T-helper 1 cell treated with Interleukin-12 subunit alpha and Interleukin-12 subunit beta and Interleukin-4 antibody, amounts not matched to agents 30 μg/mL and 1 μg/mL, for 36 hours (primary cell): Measurements from ENCODE around the gene AP1S3.

ENCODE experiments used
- H3K27ac Mint-ChIP-seq: one replicate; pipeline ENCODE4 v1.8.0; 2021; ENCODE audit warnings: mild to moderate bottlenecking, mixed read lengths
- H3K27me3 Mint-ChIP-seq: one replicate; pipeline ENCODE4 v1.8.0; 2021; ENCODE audit warnings: low read depth, mixed read lengths
- H3K36me3 Mint-ChIP-seq: one replicate; pipeline ENCODE4 v1.8.0; 2021; ENCODE audit warnings: low read depth, mixed read lengths
- H3K4me1 Mint-ChIP-seq: one replicate; pipeline ENCODE4 v1.8.0; 2021; ENCODE audit warnings: low read depth, mixed read lengths
- H3K4me3 Mint-ChIP-seq: one replicate; pipeline ENCODE4 v1.8.0; 2021; ENCODE audit warnings: mild to moderate bottlenecking, moderate library complexity, mixed read lengths
- H3K9me3 Mint-ChIP-seq: one replicate; pipeline ENCODE4 v1.8.0; 2021; ENCODE audit warnings: mixed read lengths

AP1S3 gene

GRCh38 chr2:223744580-223744979 is 92.8 kb downstream of the AP1S3 start:
- H3K36me3 Mint-ChIP-seq, result no peaks in the 10 kb centered on the region
- H3K27ac Mint-ChIP-seq, result no peak overlapping the region
- peaks cover 6% of the 10 kb centered on the region for H3K27me3 Mint-ChIP-seq
- no peak overlapping the region for H3K4me3 Mint-ChIP-seq
- no peaks in the 10 kb centered on the region for H3K9me3 Mint-ChIP-seq
- H3K4me1 Mint-ChIP-seq, result no peaks in the 10 kb centered on the region

- no peaks in the 10 kb centered on the region for H3K36me3 Mint-ChIP-seq
- H3K27ac Mint-ChIP-seq, result no peak overlapping the region
- no peak overlapping the region for H3K4me3 Mint-ChIP-seq
- H3K4me1 Mint-ChIP-seq, result no peaks in the 10 kb centered on the region
- peaks cover 15% of the 10 kb centered on the region for H3K27me3 Mint-ChIP-seq
- no peaks in the 10 kb centered on the region for H3K9me3 Mint-ChIP-seq
Observed at GRCh38 chr2:223740679-223741078, 96.7 kb downstream of the AP1S3 start.

- Mint-ChIP-seq H3K9me3 (no peaks in the 10 kb centered on the region), H3K27ac (no peak overlapping the region), H3K27me3 (peaks cover 18% of the 10 kb centered on the region), H3K36me3 (no peaks in the 10 kb centered on the region), H3K4me1 (no peaks in the 10 kb centered on the region), H3K4me3 (no peak overlapping the region)
Observed at GRCh38 chr2:223737207-223737606, 100.2 kb downstream of the AP1S3 start.

- Mint-ChIP-seq H3K36me3 (no peaks in the 10 kb centered on the region), H3K4me1 (no peaks in the 10 kb centered on the region), H3K4me3 (no peak overlapping the region), H3K9me3 (no peaks in the 10 kb centered on the region), H3K27me3 (peaks cover 18% of the 10 kb centered on the region), H3K27ac (no peak overlapping the region)
Observed at GRCh38 chr2:223736488-223736887, 100.9 kb downstream of the AP1S3 start.

GRCh38 chr2:223735659-223736244 is 101.6 kb downstream of the AP1S3 start:
- Mint-ChIP-seq H3K4me3 (no peak overlapping the region), H3K27ac (no peak overlapping the region), H3K9me3 (no peaks in the 10 kb centered on the region), H3K4me1 (no peaks in the 10 kb centered on the region), H3K27me3 (peaks cover 18% of the 10 kb centered on the region), H3K36me3 (no peaks in the 10 kb centered on the region)

GRCh38 chr2:223735035-223735640 is 102.2 kb downstream of the AP1S3 start:
- Mint-ChIP-seq H3K27me3 (peaks cover 18% of the 10 kb centered on the region), H3K9me3 (no peaks in the 10 kb centered on the region), H3K36me3 (no peaks in the 10 kb centered on the region), H3K4me3 (no peak overlapping the region), H3K4me1 (no peaks in the 10 kb centered on the region), H3K27ac (no peak overlapping the region)

- Mint-ChIP-seq H3K4me3 (no peak overlapping the region), H3K36me3 (no peaks in the 10 kb centered on the region), H3K9me3 (no peaks in the 10 kb centered on the region), H3K27me3 (peaks cover 13% of the 10 kb centered on the region), H3K27ac (no peak overlapping the region), H3K4me1 (no peaks in the 10 kb centered on the region)
Observed at GRCh38 chr2:223734346-223734745, 103.0 kb downstream of the AP1S3 start.

GRCh38 chr2:223732346-223732745 is 105.0 kb downstream of the AP1S3 start:
- Mint-ChIP-seq H3K27me3 (peaks cover 11% of the 10 kb centered on the region), H3K4me3 (no peak overlapping the region), H3K27ac (no peak overlapping the region), H3K4me1 (no peaks in the 10 kb centered on the region), H3K9me3 (no peaks in the 10 kb centered on the region), H3K36me3 (no peaks in the 10 kb centered on the region)

GRCh38 chr2:223731503-223731902 is 105.9 kb downstream of the AP1S3 start:
- Mint-ChIP-seq H3K36me3 (no peaks in the 10 kb centered on the region), H3K4me1 (no peaks in the 10 kb centered on the region), H3K27ac (no peak overlapping the region), H3K9me3 (no peaks in the 10 kb centered on the region), H3K27me3 (peaks cover 11% of the 10 kb centered on the region), H3K4me3 (no peak overlapping the region)

GRCh38 chr2:223729781-223730180 is 107.6 kb downstream of the AP1S3 start:
- Mint-ChIP-seq H3K4me1 (no peaks in the 10 kb centered on the region), H3K9me3 (no peaks in the 10 kb centered on the region), H3K27ac (no peak overlapping the region), H3K36me3 (no peaks in the 10 kb centered on the region), H3K27me3 (peaks cover 15% of the 10 kb centered on the region), H3K4me3 (no peak overlapping the region)

- H3K27ac Mint-ChIP-seq, result no peak overlapping the region
- H3K9me3 Mint-ChIP-seq, result no peaks in the 10 kb centered on the region
- H3K4me3 Mint-ChIP-seq, result no peak overlapping the region
- H3K36me3 Mint-ChIP-seq, result no peaks in the 10 kb centered on the region
- H3K27me3 Mint-ChIP-seq, result peaks cover 15% of the 10 kb centered on the region
- H3K4me1 Mint-ChIP-seq, result no peaks in the 10 kb centered on the region
Observed at GRCh38 chr2:223727562-223727961, 109.8 kb downstream of the AP1S3 start.

- Mint-ChIP-seq H3K4me1 (no peaks in the 10 kb centered on the region), H3K36me3 (no peaks in the 10 kb centered on the region), H3K27me3 (peaks cover 18% of the 10 kb centered on the region), H3K4me3 (no peak overlapping the region), H3K9me3 (no peaks in the 10 kb centered on the region), H3K27ac (no peak overlapping the region)
Observed at GRCh38 chr2:223725986-223726970, 111.1 kb downstream of the AP1S3 start.

GRCh38 chr2:223725494-223725893 is 111.9 kb downstream of the AP1S3 start:
- Mint-ChIP-seq H3K27me3 (peaks cover 18% of the 10 kb centered on the region), H3K36me3 (no peaks in the 10 kb centered on the region), H3K4me1 (no peaks in the 10 kb centered on the region), H3K9me3 (no peaks in the 10 kb centered on the region), H3K4me3 (no peak overlapping the region), H3K27ac (no peak overlapping the region)

GRCh38 chr2:223724861-223725260 is 112.5 kb downstream of the AP1S3 start:
- H3K27ac Mint-ChIP-seq, result no peak overlapping the region
- no peaks in the 10 kb centered on the region for H3K36me3 Mint-ChIP-seq
- peaks cover 18% of the 10 kb centered on the region for H3K27me3 Mint-ChIP-seq
- no peak overlapping the region for H3K4me3 Mint-ChIP-seq
- H3K9me3 Mint-ChIP-seq, result no peaks in the 10 kb centered on the region
- H3K4me1 Mint-ChIP-seq, result no peaks in the 10 kb centered on the region

- Mint-ChIP-seq H3K4me3 (no peak overlapping the region), H3K27ac (no peak overlapping the region), H3K27me3 (peaks cover 21% of the 10 kb centered on the region), H3K36me3 (no peaks in the 10 kb centered on the region), H3K4me1 (no peaks in the 10 kb centered on the region), H3K9me3 (no peaks in the 10 kb centered on the region)
Observed at GRCh38 chr2:223723954-223724411, 113.4 kb downstream of the AP1S3 start.
